ENCODE data around the gene CASS4. TPM values are rescaled to one million over a fixed set of nuclear protein-coding genes. Genes with fewer than 3 reads are reported as not detected.
A peak's percentile ranks its signal among the peaks of the same experiment; 100 is the strongest.

Gene CASS4
- total and polyA plus RNA-seq, 12 donors, result 0.22 to 2.8 (median 0.59) TPM

- 90 to 91% methylated on average over 9 of the region's 9 CpGs for WGBS, 2 donors
- Histone ChIP-seq H3K4me1 (peaks cover 0 to 78% (median 14%) of the 10 kb centered on the region in 9 donors), H3K27ac (no peak overlapping the region), H3K36me3 (no peaks in the 10 kb centered on the region), H3K4me3 (no peak overlapping the region), H3K9me3 (no peaks in the 10 kb centered on the region), H3K27me3 (peaks cover 0 to 9% (median 0%) of the 10 kb centered on the region in 7 donors)
- DNase-seq (no peak), ATAC-seq (no peak)
- intact Hi-C loops (cut with DNase I), result no loop called here
- TF ChIP-seq CTCF (IDR thresholded peaks at IDR 0.05), result no peak
These were observed 14.0 kb downstream of the CASS4 start for GRCh38 chr20:56426026-56426425.

GRCh38 chr20:56426926-56427325, 14.9 kb downstream of the CASS4 start:
- H3K27me3 ChIP-seq, result peaks cover 0 to 15% (median 0%) of the 10 kb centered on the region in 7 donors
- H3K36me3 ChIP-seq, result no peaks in the 10 kb centered on the region
- no peak for ATAC-seq
- TF ChIP-seq CTCF (IDR thresholded peaks at IDR 0.05), result no peak
- H3K4me1 ChIP-seq, result peaks cover 0 to 69% (median 14%) of the 10 kb centered on the region in 9 donors
- H3K27ac ChIP-seq, result no peak overlapping the region
- intact Hi-C loops (cut with DNase I), result no loop called here
- H3K9me3 ChIP-seq, result no peaks in the 10 kb centered on the region
- H3K4me3 ChIP-seq, result no peak overlapping the region
- DNase-seq, result no peak

GRCh38 chr20:56427797-56428196, 15.7 kb downstream of the CASS4 start:
- no peak for DNase-seq
- 68 to 76% methylated on average over 4 of the region's 4 CpGs for WGBS, 2 donors

GRCh38 chr20:56428410-56428809, 16.4 kb downstream of the CASS4 start:
- intact Hi-C loops (cut with DNase I), result no loop called here
- ATAC-seq (no peak), DNase-seq (no peak)
- no peak for TF ChIP-seq CTCF (IDR thresholded peaks at IDR 0.05)
- Histone ChIP-seq H3K27me3 (peaks cover 0 to 15% (median 3%) of the 10 kb centered on the region in 7 donors), H3K4me1 (peaks cover 0 to 57% (median 5%) of the 10 kb centered on the region in 9 donors), H3K27ac (no peak overlapping the region), H3K36me3 (no peaks in the 10 kb centered on the region), H3K9me3 (no peaks in the 10 kb centered on the region), H3K4me3 (no peak overlapping the region)
- 81 to 92% methylated on average over 5 of the region's 5 CpGs for WGBS, 2 donors

More at GRCh38 chr20:56427797-56428196, 15.7 kb downstream of the CASS4 start:
- ATAC-seq, result no peak
- intact Hi-C loops (cut with DNase I), result no loop called here
- Histone ChIP-seq H3K4me1 (peaks cover 0 to 60% (median 10%) of the 10 kb centered on the region in 9 donors), H3K4me3 (no peak overlapping the region), H3K27ac (peak overlapping the region in 1 of 10 donors; percentile 9), H3K9me3 (no peaks in the 10 kb centered on the region), H3K27me3 (peaks cover 0 to 15% (median 0%) of the 10 kb centered on the region in 7 donors), H3K36me3 (no peaks in the 10 kb centered on the region)
- no peak for TF ChIP-seq CTCF (IDR thresholded peaks at IDR 0.05)

All from heart right ventricle (tissue), 16 donors.